Trophoblast cell (in vitro differentiated cells and primary cell): ENCODE results near the gene IL16.

Experiments
- DNase-seq, 2 donors: peaks; one replicate each; pipeline ENCODE4 v3.0.0-alpha.2; 2016
- H2AFZ ChIP-seq: 2 replicates; pipeline ENCODE4 v1.6.1; 2013; ENCODE audit warnings: low read length, moderate library complexity, mild to moderate bottlenecking; ENCODE audit not compliant: insufficient read depth, poor library complexity
- H2AK5ac ChIP-seq: 2 replicates; pipeline ENCODE4 v1.6.1; 2013; ENCODE audit warnings: mild to moderate bottlenecking, low read length
- H2BK120ac ChIP-seq: 2 replicates; pipeline ENCODE4 v1.6.1; 2013; ENCODE audit warnings: low read length, mild to moderate bottlenecking, moderate library complexity; ENCODE audit not compliant: insufficient read depth, poor library complexity
- H2BK12ac ChIP-seq: 2 replicates; pipeline ENCODE4 v1.6.1; 2013; ENCODE audit warnings: mild to moderate bottlenecking, low read length, moderate library complexity
- H2BK5ac ChIP-seq: 2 replicates; pipeline ENCODE4 v1.6.1; 2013; ENCODE audit warnings: low read length, low read depth, moderate library complexity, mild to moderate bottlenecking; ENCODE audit not compliant: poor library complexity
- H3K14ac ChIP-seq: 2 replicates; pipeline ENCODE4 v1.6.1; 2013; ENCODE audit warnings: mild to moderate bottlenecking, low read length
- H3K18ac ChIP-seq: 2 replicates; pipeline ENCODE4 v1.6.1; 2013; ENCODE audit warnings: mild to moderate bottlenecking, low read length
- H3K23ac ChIP-seq: 2 replicates; pipeline ENCODE4 v1.6.1; 2013; ENCODE audit warnings: low read length
- H3K27ac ChIP-seq: 2 replicates; pipeline ENCODE4 v1.5.1; 2013; ENCODE audit warnings: low read depth, mild to moderate bottlenecking, inconsistent platforms, low read length, moderate library complexity
- H3K27me3 ChIP-seq: 2 replicates; pipeline ENCODE4 v1.6.1; 2013; ENCODE audit warnings: inconsistent platforms, mild to moderate bottlenecking, low read length, moderate library complexity; ENCODE audit not compliant: insufficient read depth
- H3K36me3 ChIP-seq, 2 experiments: 1 replicate in 1 of 2; 2 replicates in 1 of 2; pipeline ENCODE4 v1.6.1; 2013; ENCODE audit warnings: low read length in 2 of 2, mild to moderate bottlenecking in 2 of 2, moderate library complexity in 1 of 2; ENCODE audit not compliant: insufficient read depth in 2 of 2, control insufficient read depth in 1 of 2
- H3K4ac ChIP-seq: 2 replicates; pipeline ENCODE4 v1.6.1; 2013; ENCODE audit warnings: low read depth, mild to moderate bottlenecking, low read length, moderate library complexity
- H3K4me1 ChIP-seq, 2 experiments: 1 replicate in 1 of 2; 2 replicates in 1 of 2; pipeline ENCODE4 v1.6.1; 2013; ENCODE audit warnings: low read length in 2 of 2, mild to moderate bottlenecking in 2 of 2, moderate library complexity in 1 of 2; ENCODE audit not compliant: insufficient read depth in 2 of 2, control insufficient read depth in 1 of 2
- H3K4me2 ChIP-seq: 2 replicates; pipeline ENCODE4 v1.6.1; 2013; ENCODE audit warnings: inconsistent platforms, mild to moderate bottlenecking, low read length, moderate library complexity
- H3K4me3 ChIP-seq: 2 replicates; pipeline ENCODE4 v1.5.1; 2013; ENCODE audit warnings: mild to moderate bottlenecking, low read depth, low read length, inconsistent platforms
- H3K79me1 ChIP-seq: one replicate; pipeline ENCODE4 v1.6.1; 2013; ENCODE audit warnings: low read length
- H3K79me2 ChIP-seq: 2 replicates; pipeline ENCODE4 v1.6.1; 2013; ENCODE audit warnings: low read length, mild to moderate bottlenecking; ENCODE audit not compliant: control insufficient read depth, insufficient read depth, poor library complexity
- H3K9ac ChIP-seq: 2 replicates; pipeline ENCODE4 v1.6.1; 2013; ENCODE audit warnings: mild to moderate bottlenecking, low read length
- H3K9me3 ChIP-seq: 2 replicates; pipeline ENCODE4 v1.6.1; 2013; ENCODE audit warnings: low read depth, mild to moderate bottlenecking, control low read depth, inconsistent platforms, low read length; ENCODE audit not compliant: insufficient read depth
- H4K12ac ChIP-seq: 2 replicates; pipeline ENCODE4 v1.6.1; 2013; ENCODE audit warnings: low read depth, mild to moderate bottlenecking, low read length, moderate library complexity
- H4K8ac ChIP-seq: 2 replicates; pipeline ENCODE4 v1.6.1; 2013; ENCODE audit warnings: low read depth, mild to moderate bottlenecking, low read length, moderate library complexity
- H4K91ac ChIP-seq: one replicate; pipeline ENCODE4 v1.6.1; 2013; ENCODE audit warnings: low read depth, mild to moderate bottlenecking, low read length, moderate library complexity
- WGBS: extraction: QIAGEN DNeasy Blood & Tissue Kit; methylation state at CpG from one replicate; pipeline ENCODE4 v1.1.7; 2013; ENCODE audit warnings: missing lambda C conversion rate; ENCODE audit not compliant: insufficient read length, insufficient coverage; ENCODE audit errors: extremely low coverage; 5-methylcytosine and 5-hydroxymethylcytosine counted together

Gene IL16

DNA sequence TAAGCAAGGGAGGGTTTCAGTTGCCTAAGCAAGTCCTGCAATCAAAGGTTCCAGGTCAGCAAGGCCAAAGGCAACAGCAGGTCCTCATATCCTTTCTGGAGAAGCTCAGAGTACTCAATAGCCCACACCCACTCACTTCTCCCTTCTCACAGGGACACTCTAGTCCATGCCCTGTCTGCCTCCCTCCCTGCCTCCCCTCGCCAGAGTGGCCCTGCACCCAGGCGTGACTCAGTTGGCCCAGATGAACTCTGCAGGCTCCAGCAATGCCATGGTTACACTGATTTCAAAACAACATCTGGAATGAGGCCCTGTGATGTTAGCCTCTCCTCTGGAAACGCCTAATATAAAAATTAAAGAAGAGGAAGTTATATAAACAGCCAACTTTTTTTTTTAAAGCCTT lies 32.9 kb downstream of the IL16 start:
- Histone ChIP-seq H3K27ac (no peak overlapping the region), H3K4ac (no peak overlapping the region), H2BK5ac (no peak overlapping the region), H2AK5ac (no peak overlapping the region), H3K14ac (no peak overlapping the region), H3K9ac (no peak overlapping the region), H2AFZ (no peak overlapping the region), H3K79me1 (no peaks in the 10 kb centered on the region), H3K27me3 (no peaks in the 10 kb centered on the region), H3K36me3 (no peaks in the 10 kb centered on the region), H2BK120ac (no peak overlapping the region), H3K23ac (no peak overlapping the region), H3K4me3 (no peak overlapping the region), H3K4me1 (no peaks in the 10 kb centered on the region), H3K4me2 (no peak overlapping the region), H2BK12ac (no peak overlapping the region), H4K8ac (no peak overlapping the region), H3K9me3 (no peaks in the 10 kb centered on the region), H4K12ac (no peak overlapping the region), H4K91ac (no peak overlapping the region), H3K18ac (no peak overlapping the region), H3K79me2 (no peaks in the 10 kb centered on the region)
- DNase-seq = no peak
- WGBS = no CpG with 5 or more reads among the region's 3 CpGs

- no peak overlapping the region for H2AFZ ChIP-seq
- no peak overlapping the region for H3K9ac ChIP-seq
- no peaks in the 10 kb centered on the region for H3K36me3 ChIP-seq
- no peak overlapping the region for H3K4ac ChIP-seq
- no peaks in the 10 kb centered on the region for H3K9me3 ChIP-seq
- H3K4me2 ChIP-seq = no peak overlapping the region
- H3K79me1 ChIP-seq = no peaks in the 10 kb centered on the region
- H3K4me1 ChIP-seq = no peaks in the 10 kb centered on the region
- no peak overlapping the region for H2AK5ac ChIP-seq
- no peak overlapping the region for H3K23ac ChIP-seq
- H3K4me3 ChIP-seq = no peak overlapping the region
- H4K8ac ChIP-seq = no peak overlapping the region
- H3K14ac ChIP-seq = no peak overlapping the region
- no peaks in the 10 kb centered on the region for H3K27me3 ChIP-seq
- H2BK120ac ChIP-seq = no peak overlapping the region
- DNase-seq = no peak
- no peak overlapping the region for H2BK12ac ChIP-seq
- no peak overlapping the region for H4K91ac ChIP-seq
- no peak overlapping the region for H4K12ac ChIP-seq
- H3K79me2 ChIP-seq = no peaks in the 10 kb centered on the region
- no peak overlapping the region for H3K18ac ChIP-seq
- H2BK5ac ChIP-seq = no peak overlapping the region
- WGBS = no CpG with 5 or more reads among the region's 7 CpGs
- H3K27ac ChIP-seq = no peak overlapping the region
Observed at GRCh38 chr15:81235276-81236123, 38.8 kb downstream of the IL16 start.

DNA sequence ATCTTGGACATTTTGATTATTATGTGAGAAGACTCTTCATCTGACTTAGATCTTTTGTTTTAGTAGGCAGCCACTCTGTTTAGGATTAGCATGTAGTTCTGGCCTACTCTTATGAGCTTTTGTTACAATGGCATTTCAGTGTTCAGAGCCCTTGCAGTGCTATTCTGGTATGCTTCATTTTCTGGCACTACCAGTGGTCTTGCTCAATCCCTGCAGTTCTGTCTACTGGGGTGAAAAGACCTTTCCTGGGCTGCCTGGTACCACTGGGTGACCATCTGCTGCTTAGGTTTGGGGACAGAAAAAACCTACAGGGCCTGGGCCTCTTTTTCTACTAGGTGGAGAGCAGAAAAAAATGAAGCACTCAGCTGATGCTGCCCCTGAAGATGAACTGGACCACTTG lies 42.5 kb downstream of the IL16 start:
- Histone ChIP-seq H2BK120ac (no peak overlapping the region), H2AK5ac (no peak overlapping the region), H3K9ac (no peak overlapping the region), H3K27me3 (no peaks in the 10 kb centered on the region), H3K79me1 (no peaks in the 10 kb centered on the region), H2BK12ac (no peak overlapping the region), H4K91ac (no peak overlapping the region), H3K79me2 (no peaks in the 10 kb centered on the region), H3K23ac (no peak overlapping the region), H2AFZ (no peak overlapping the region), H4K8ac (no peak overlapping the region), H4K12ac (no peak overlapping the region), H3K18ac (no peak overlapping the region), H3K9me3 (no peaks in the 10 kb centered on the region), H2BK5ac (no peak overlapping the region), H3K27ac (no peak overlapping the region), H3K4ac (no peak overlapping the region), H3K4me2 (no peak overlapping the region), H3K36me3 (no peaks in the 10 kb centered on the region), H3K4me3 (no peak overlapping the region), H3K4me1 (no peaks in the 10 kb centered on the region), H3K14ac (no peak overlapping the region)
- no peak for DNase-seq

DNA sequence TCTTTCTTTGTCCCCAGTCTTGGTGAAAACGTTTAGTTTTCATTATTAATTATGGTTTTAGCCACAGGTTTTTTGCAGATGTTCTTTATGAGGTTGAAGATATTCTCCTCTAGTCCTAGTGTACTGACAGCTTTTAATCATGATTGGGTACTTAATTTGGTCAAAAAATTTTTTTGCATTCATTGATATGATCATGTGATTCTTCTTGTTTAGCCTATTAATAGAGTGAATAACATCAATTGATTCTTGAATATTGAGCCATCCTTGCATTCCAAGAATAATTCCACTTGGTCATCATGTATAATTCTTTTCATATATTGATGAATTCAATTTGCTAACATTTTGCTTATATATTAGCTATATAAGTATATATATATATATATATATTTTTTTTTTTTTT lies 46.1 kb downstream of the IL16 start:
- Histone ChIP-seq H3K4me2 (no peak overlapping the region), H2AK5ac (no peak overlapping the region), H3K79me2 (no peaks in the 10 kb centered on the region), H2BK120ac (no peak overlapping the region), H4K8ac (no peak overlapping the region), H2BK12ac (no peak overlapping the region), H2BK5ac (no peak overlapping the region), H2AFZ (no peak overlapping the region), H3K18ac (no peak overlapping the region), H3K4me3 (no peak overlapping the region), H4K12ac (no peak overlapping the region), H3K23ac (no peak overlapping the region), H3K9ac (no peak overlapping the region), H3K79me1 (no peaks in the 10 kb centered on the region), H3K4me1 (no peaks in the 10 kb centered on the region), H3K14ac (no peak overlapping the region), H3K27ac (no peak overlapping the region), H3K4ac (no peak overlapping the region), H3K9me3 (no peaks in the 10 kb centered on the region), H3K27me3 (no peaks in the 10 kb centered on the region), H3K36me3 (no peaks in the 10 kb centered on the region), H4K91ac (no peak overlapping the region)
- no CpG with 5 or more reads among the region's 1 CpG for WGBS
- no peak for DNase-seq
